A549 (cell line): ENCODE data around the gene TEDC1. TPM values are rescaled to one million over a fixed set of nuclear protein-coding genes. Genes with fewer than 3 reads are reported as not detected.

ENCODE experiments used
- ATAC-seq, 2 experiments: fragments of 200-7000 bp in 1 of 2; fragments of >200 bp in 1 of 2; cut with Nextera tagmentation in 1 of 2; cut with Tn5 transposase in 1 of 2; 3 replicates each; pipeline versions ENCODE4 v1.8.0 to v1.9.1; 2018 to 2020; ENCODE audit warnings: mild to moderate bottlenecking in 1 of 2, moderate library complexity in 1 of 2
- CTCF ChIA-PET: fragments of 300-600 bp; sonication (Branson Sonifier 250); formaldehyde crosslinking; extraction: SDS; loops from one replicate; lab custom pipeline; 2021; ENCODE audit warnings: antibody characterized with exemption, inconsistent platforms; lab: Yijun Ruan, JAX
- POLR2A ChIA-PET: fragments of 350-600 bp; formaldehyde crosslinking; extraction: SDS; loops from one replicate; lab custom pipeline; 2021; ENCODE audit warnings: antibody characterized with exemption, inconsistent platforms; lab: Yijun Ruan, JAX
- DNase-seq, 2 experiments: peaks; one replicate each; pipeline versions ENCODE4 v3.0.0 to v3.0.0-alpha.2; 2011 to 2016; ENCODE audit warnings: low read depth in 1 of 2, low spot score in 1 of 2
- FAIRE-seq: peaks from 2 replicates; lab custom pipeline; 2011; peaks lifted over from hg19 to GRCh38; lab: Jason Lieb, UNC
- H3K27ac ChIP-seq, 2 experiments: fragments of >200 bp; sonication (Bioruptor Twin); formaldehyde crosslinking; 3 replicates each; pipeline ENCODE4 v1.5.1; 2016 to 2017
- H3K4me1 ChIP-seq: fragments of >200 bp; sonication (Bioruptor Twin); formaldehyde crosslinking; 3 replicates; pipeline ENCODE4 v1.6.1; 2016
- H3K4me2 ChIP-seq: fragments of >200 bp; sonication (Bioruptor Twin); formaldehyde crosslinking; 3 replicates; pipeline ENCODE4 v1.6.1; 2016
- H3K4me3 ChIP-seq: fragments of >200 bp; sonication (Bioruptor Twin); formaldehyde crosslinking; 3 replicates; pipeline ENCODE4 v1.5.1; 2016
- H3K9me3 ChIP-seq: fragments of >200 bp; sonication (Bioruptor Twin); formaldehyde crosslinking; 3 replicates; pipeline ENCODE4 v1.6.1; 2016
- BCL3 ChIP-seq: fragments of >200 bp; sonication (Bioruptor Twin); formaldehyde crosslinking; IDR thresholded peaks from 3 replicates; pipeline ENCODE4 v1.6.1; 2016
- CBX8 ChIP-seq: fragments of 200-600 bp; sonication (generic); IDR thresholded peaks from 2 replicates; pipeline ENCODE4 v1.6.1; 2016
- EHF ChIP-seq: fragments of 250-450 bp; sonication (Bioruptor Pico); IDR thresholded peaks from 2 replicates; pipeline ENCODE4 v1.5.0; 2020; ENCODE audit warnings: mild to moderate bottlenecking
- EP300 ChIP-seq, 2 experiments: fragments of >200 bp; sonication (Bioruptor Twin); formaldehyde crosslinking; IDR thresholded peaks; 2 replicates in 1 of 2; 3 replicates in 1 of 2; pipeline ENCODE4 v1.6.1; 2016 to 2017
- ESRRA ChIP-seq: fragments of 150-350 bp; IDR thresholded peaks from 2 replicates; pipeline ENCODE4 v1.6.1; 2014; ENCODE audit warnings: mild to moderate bottlenecking, low read length, borderline replicate concordance
- FOSB ChIP-seq: fragments of 250-450 bp; sonication (Bioruptor Pico); IDR thresholded peaks from 2 replicates; pipeline ENCODE4 v1.5.0; 2020; ENCODE audit warnings: mild to moderate bottlenecking, moderate library complexity
- FOSL2 ChIP-seq, 2 experiments: fragments of 450-650 bp in 1 of 2; fragments of >200 bp in 1 of 2; sonication (Bioruptor Twin) in 1 of 2; formaldehyde crosslinking; IDR thresholded peaks; 2 replicates each; pipeline versions ENCODE4 v1.5.0 to v1.6.1; 2016 to 2020; ENCODE audit warnings: mild to moderate bottlenecking in 1 of 2, moderate library complexity in 1 of 2
- GATA3 ChIP-seq: IDR thresholded peaks from 2 replicates; pipeline ENCODE4 v1.6.1; 2012; ENCODE audit warnings: borderline replicate concordance
- HEYL ChIP-seq: fragments of 250-450 bp; sonication (Bioruptor Pico); IDR thresholded peaks from 2 replicates; pipeline ENCODE4 v1.8.0; 2021; ENCODE audit warnings: mild to moderate bottlenecking, moderate library complexity
- HOXA7 ChIP-seq: fragments of 250-450 bp; sonication (Bioruptor Pico); IDR thresholded peaks from 2 replicates; pipeline ENCODE4 v1.5.0; 2020; ENCODE audit warnings: mild to moderate bottlenecking, moderate library complexity
- JUNB ChIP-seq: fragments of >200 bp; sonication (Bioruptor Twin); formaldehyde crosslinking; IDR thresholded peaks from 2 replicates; pipeline ENCODE4 v1.6.1; 2016
- KDM1A ChIP-seq: fragments of 200-600 bp; sonication (generic); IDR thresholded peaks from 2 replicates; pipeline ENCODE4 v1.6.1; 2016; ENCODE audit warnings: low read depth, mild to moderate bottlenecking
- NFE2L2 ChIP-seq: fragments of 150-350 bp; conservative IDR thresholded peaks from 2 replicates; pipeline ENCODE4 v1.6.1; 2014; ENCODE audit warnings: low read length
- NPAS2 ChIP-seq: fragments of 250-450 bp; sonication (Bioruptor Pico); IDR thresholded peaks from 2 replicates; pipeline ENCODE4 v1.8.0; 2022; ENCODE audit warnings: mild to moderate bottlenecking, moderate library complexity, borderline replicate concordance
- NR3C1 ChIP-seq: fragments of >200 bp; sonication (Bioruptor Twin); formaldehyde crosslinking; IDR thresholded peaks from 3 replicates; pipeline ENCODE4 v1.6.1; 2017
- RAD21 ChIP-seq, 2 experiments: fragments of >200 bp in 1 of 2; sonication (Bioruptor Twin) in 1 of 2; formaldehyde crosslinking in 1 of 2; IDR thresholded peaks in 1 of 2; conservative IDR thresholded peaks in 1 of 2; 2 replicates in 1 of 2; 3 replicates in 1 of 2; pipeline ENCODE4 v1.6.1; 2012 to 2018; ENCODE audit warnings: inconsistent platforms in 1 of 2
- RARB ChIP-seq: fragments of 250-450 bp; sonication (Bioruptor Pico); IDR thresholded peaks from 2 replicates; pipeline ENCODE4 v1.8.0; 2021; ENCODE audit warnings: mild to moderate bottlenecking, moderate library complexity
- RFX5 ChIP-seq: fragments of 450-650 bp; IDR thresholded peaks from 2 replicates; pipeline ENCODE4 v1.7.1; 2014; ENCODE audit warnings: antibody characterized with exemption, mild to moderate bottlenecking, moderate library complexity
- RNF2 ChIP-seq: fragments of 200-600 bp; sonication (generic); IDR thresholded peaks from 2 replicates; pipeline ENCODE4 v1.6.1; 2016; ENCODE audit warnings: low read depth, mild to moderate bottlenecking, antibody characterized with exemption, moderate library complexity, borderline replicate concordance
- SMC3 ChIP-seq: fragments of >200 bp; sonication (Bioruptor Twin); formaldehyde crosslinking; IDR thresholded peaks from 3 replicates; pipeline ENCODE4 v1.6.1; 2018; ENCODE audit warnings: inconsistent platforms
- SREBF2 ChIP-seq: fragments of 450-650 bp; IDR thresholded peaks from 2 replicates; pipeline ENCODE4 v1.6.1; 2014; ENCODE audit warnings: mild to moderate bottlenecking, moderate library complexity
- ZC3H11A ChIP-seq: fragments of 450-650 bp; IDR thresholded peaks from 2 replicates; pipeline ENCODE4 v1.6.1; 2014; ENCODE audit warnings: antibody characterized with exemption, mild to moderate bottlenecking
- ZFP36 ChIP-seq: fragments of 450-650 bp; IDR thresholded peaks from 2 replicates; pipeline ENCODE4 v1.6.1; 2014; ENCODE audit warnings: borderline replicate concordance; ENCODE audit not compliant: partially characterized antibody
- ZNF302 ChIP-seq: fragments of 250-450 bp; sonication (Bioruptor Pico); IDR thresholded peaks from 2 replicates; pipeline ENCODE4 v1.9.0; 2021; ENCODE audit warnings: inconsistent platforms, mild to moderate bottlenecking, moderate library complexity
- ZSCAN20 ChIP-seq: fragments of 250-450 bp; sonication (Bioruptor Pico); IDR thresholded peaks from 2 replicates; pipeline ENCODE4 v1.8.0; 2022; ENCODE audit warnings: mild to moderate bottlenecking, moderate library complexity
- WGBS: methylation state at CpG from one replicate; pipeline ENCODE4 v1.1.6; 2017; ENCODE audit errors: missing lambda C conversion rate; 5-methylcytosine and 5-hydroxymethylcytosine counted together
- polyA plus RNA-seq, 4 experiments: library from polyadenylated mRNA; depleted of rRNA in 3 of 4; stranded (reverse); fragments of >200 nt; fragmentation: RNase III in 1 of 4; extraction: RNeasy Plus Mini Kit Qiagen cat#74134 plus additional on column Dnase treatment in 1 of 4; gene quantifications; 2 replicates in 3 of 4; 3 replicates in 1 of 4; pipeline ENCODE4 v1.2.3, GENCODE V29; 2011 to 2017
- TF ChIP-seq, protein P1 (sequence below): fragments of 250-450 bp; sonication (Bioruptor Pico); IDR thresholded peaks from 2 replicates; pipeline ENCODE4 v1.5.0; 2021; ENCODE audit warnings: mild to moderate bottlenecking, moderate library complexity, borderline replicate concordance
- TF ChIP-seq, protein P2 (sequence below): IDR thresholded peaks from 2 replicates; pipeline ENCODE4 v1.6.1; 2012
- TF ChIP-seq, protein P3 (sequence below): fragments of >200 bp; sonication (Bioruptor Twin); formaldehyde crosslinking; IDR thresholded peaks from 2 replicates; pipeline ENCODE4 v1.6.1; 2016
- TF ChIP-seq, protein P4 (sequence below): fragments of 200-600 bp; sonication (generic); IDR thresholded peaks from 2 replicates; pipeline ENCODE4 v1.6.1; 2016; ENCODE audit warnings: antibody characterized with exemption, mild to moderate bottlenecking, moderate library complexity

TEDC1 gene
- polyA plus RNA-seq, 2 of the 4 experiments (the other 2 are of a cell fraction): 12.7 to 39.6 TPM

GRCh38 chr14:105480199-105480746 lies 10.8 kb upstream of the TEDC1 start:
- no peak for ATAC-seq
- peaks cover 90% of the 10 kb centered on the region for H3K4me1 ChIP-seq

GRCh38 chr14:105480807-105481801 lies 9.9 kb upstream of the TEDC1 start:
- POLR2A ChIA-PET: interaction anchor here (0.6 to 2.7 kb wide), 14 partner anchors 9 to 180 kb away, joined by 3 to 81 read pairs (median 4); partner anchors contain the start of gene BRF1
- Histone ChIP-seq H3K27ac (peak overlapping the region; percentile 99 to 100), H3K4me1 (peaks cover 90% of the 10 kb centered on the region), H3K4me3 (peak overlapping the region; percentile 48), H3K4me2 (peak overlapping the region; percentile 99), H3K9me3 (no peaks in the 10 kb centered on the region)
- peak; percentile 7 for FAIRE-seq
- peak; percentile 41 to 70 for ATAC-seq
- CTCF ChIA-PET: interaction anchor here (0.6 to 8.1 kb wide), 50 partner anchors 8 to 463 kb away, joined by 3 to 132 read pairs (median 5); partner anchors contain the start of genes TEDC1 and TMEM121
- DNase-seq: peak; percentile 86 to 95
- WGBS: 3% methylated on average over 13 of the region's 35 CpGs
- peak; percentile 67; the same call in 1 of the 2 replicates for TF ChIP-seq HOXA7
- peak; percentile 72 for TF ChIP-seq RAD21 (conservative IDR thresholded peaks at IDR 0.05 in 1 of 2, IDR thresholded peaks at IDR 0.05 in 1 of 2)
- no peak for TF ChIP-seq ZSCAN20 (CRISPR knock-in tag)
- TF ChIP-seq, protein P1, sequence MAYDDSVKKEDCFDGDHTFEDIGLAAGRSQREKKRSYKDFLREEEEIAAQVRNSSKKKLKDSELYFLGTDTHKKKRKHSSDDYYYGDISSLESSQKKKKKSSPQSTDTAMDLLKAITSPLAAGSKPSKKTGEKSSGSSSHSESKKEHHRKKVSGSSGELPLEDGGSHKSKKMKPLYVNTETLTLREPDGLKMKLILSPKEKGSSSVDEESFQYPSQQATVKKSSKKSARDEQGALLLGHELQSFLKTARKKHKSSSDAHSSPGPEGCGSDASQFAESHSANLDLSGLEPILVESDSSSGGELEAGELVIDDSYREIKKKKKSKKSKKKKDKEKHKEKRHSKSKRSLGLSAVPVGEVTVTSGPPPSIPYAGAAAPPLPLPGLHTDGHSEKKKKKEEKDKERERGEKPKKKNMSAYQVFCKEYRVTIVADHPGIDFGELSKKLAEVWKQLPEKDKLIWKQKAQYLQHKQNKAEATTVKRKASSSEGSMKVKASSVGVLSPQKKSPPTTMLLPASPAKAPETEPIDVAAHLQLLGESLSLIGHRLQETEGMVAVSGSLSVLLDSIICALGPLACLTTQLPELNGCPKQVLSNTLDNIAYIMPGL (CRISPR knock-in tag): peak; percentile 8; the same call in 1 of the 2 replicates
- TF ChIP-seq, protein P2, sequence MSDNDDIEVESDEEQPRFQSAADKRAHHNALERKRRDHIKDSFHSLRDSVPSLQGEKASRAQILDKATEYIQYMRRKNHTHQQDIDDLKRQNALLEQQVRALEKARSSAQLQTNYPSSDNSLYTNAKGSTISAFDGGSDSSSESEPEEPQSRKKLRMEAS: peak; percentile 91
- TF ChIP-seq, protein P3, sequence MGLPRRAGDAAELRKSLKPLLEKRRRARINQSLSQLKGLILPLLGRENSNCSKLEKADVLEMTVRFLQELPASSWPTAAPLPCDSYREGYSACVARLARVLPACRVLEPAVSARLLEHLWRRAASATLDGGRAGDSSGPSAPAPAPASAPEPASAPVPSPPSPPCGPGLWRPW: no peak
- TF ChIP-seq FOSL2 (IDR thresholded peaks at IDR 0.05): no peak
- TF ChIP-seq FOSL2 (CRISPR knock-in tag; IDR thresholded peaks at IDR 0.05): no peak
- TF ChIP-seq EP300 (IDR thresholded peaks at IDR 0.05): no peak
- no peak for TF ChIP-seq HEYL (CRISPR knock-in tag)
- TF ChIP-seq RNF2: no peak
- no peak; the same call in 1 of the 2 replicates for TF ChIP-seq RARB (CRISPR knock-in tag)
- TF ChIP-seq NPAS2 (CRISPR knock-in tag): no peak
- peak; percentile 76 for TF ChIP-seq SMC3
- no peak for TF ChIP-seq SREBF2
- no peak for TF ChIP-seq ESRRA
- TF ChIP-seq ZC3H11A: no peak
- 0 out of 3 replicates have a peak, but pooled peaks have one; percentile 13 for TF ChIP-seq BCL3
- no peak for TF ChIP-seq JUNB
- TF ChIP-seq FOSB (CRISPR knock-in tag): peak; percentile 73
- no peak for TF ChIP-seq KDM1A
- TF ChIP-seq, protein P4, sequence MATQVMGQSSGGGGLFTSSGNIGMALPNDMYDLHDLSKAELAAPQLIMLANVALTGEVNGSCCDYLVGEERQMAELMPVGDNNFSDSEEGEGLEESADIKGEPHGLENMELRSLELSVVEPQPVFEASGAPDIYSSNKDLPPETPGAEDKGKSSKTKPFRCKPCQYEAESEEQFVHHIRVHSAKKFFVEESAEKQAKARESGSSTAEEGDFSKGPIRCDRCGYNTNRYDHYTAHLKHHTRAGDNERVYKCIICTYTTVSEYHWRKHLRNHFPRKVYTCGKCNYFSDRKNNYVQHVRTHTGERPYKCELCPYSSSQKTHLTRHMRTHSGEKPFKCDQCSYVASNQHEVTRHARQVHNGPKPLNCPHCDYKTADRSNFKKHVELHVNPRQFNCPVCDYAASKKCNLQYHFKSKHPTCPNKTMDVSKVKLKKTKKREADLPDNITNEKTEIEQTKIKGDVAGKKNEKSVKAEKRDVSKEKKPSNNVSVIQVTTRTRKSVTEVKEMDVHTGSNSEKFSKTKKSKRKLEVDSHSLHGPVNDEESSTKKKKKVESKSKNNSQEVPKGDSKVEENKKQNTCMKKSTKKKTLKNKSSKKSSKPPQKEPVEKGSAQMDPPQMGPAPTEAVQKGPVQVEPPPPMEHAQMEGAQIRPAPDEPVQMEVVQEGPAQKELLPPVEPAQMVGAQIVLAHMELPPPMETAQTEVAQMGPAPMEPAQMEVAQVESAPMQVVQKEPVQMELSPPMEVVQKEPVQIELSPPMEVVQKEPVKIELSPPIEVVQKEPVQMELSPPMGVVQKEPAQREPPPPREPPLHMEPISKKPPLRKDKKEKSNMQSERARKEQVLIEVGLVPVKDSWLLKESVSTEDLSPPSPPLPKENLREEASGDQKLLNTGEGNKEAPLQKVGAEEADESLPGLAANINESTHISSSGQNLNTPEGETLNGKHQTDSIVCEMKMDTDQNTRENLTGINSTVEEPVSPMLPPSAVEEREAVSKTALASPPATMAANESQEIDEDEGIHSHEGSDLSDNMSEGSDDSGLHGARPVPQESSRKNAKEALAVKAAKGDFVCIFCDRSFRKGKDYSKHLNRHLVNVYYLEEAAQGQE: peak; percentile 33; the same call in 1 of the 2 replicates
- TF ChIP-seq RFX5: no peak
- TF ChIP-seq NR3C1: no peak
- TF ChIP-seq CBX8: no peak
- 0 out of 2 replicates have a peak, but pooled peaks have one; percentile 16 for TF ChIP-seq ZNF302 (CRISPR knock-in tag)

More at GRCh38 chr14:105480199-105480746, 10.8 kb upstream of the TEDC1 start:
- Histone ChIP-seq H3K27ac (peak overlapping the region; percentile 99 to 100), H3K9me3 (no peaks in the 10 kb centered on the region), H3K4me3 (no peak overlapping the region), H3K4me2 (peak overlapping the region; percentile 99)
- ChIA-PET CTCF (interaction anchor here (0.6 to 8.1 kb wide), 42 partner anchors 9 to 462 kb away, joined by 3 to 132 read pairs (median 8); partner anchors contain the start of genes TEDC1 and TMEM121), POLR2A (interaction anchor here (0.6 to 2.7 kb wide), 9 partner anchors 9 to 179 kb away, joined by 3 to 81 read pairs (median 4); partner anchors contain the start of gene BRF1)
- no peak for FAIRE-seq
- DNase-seq: no peak
- WGBS: 72% methylated on average over 9 of the region's 15 CpGs
- no peak for TF ChIP-seq NFE2L2
- no peak for TF ChIP-seq GATA3
- TF ChIP-seq EHF: no peak
- no peak for TF ChIP-seq ZFP36
